Endothelial cell of umbilical vein (primary cell): ENCODE measurements around the gene CATSPER3. TPM values are rescaled to one million over a fixed set of nuclear protein-coding genes. Genes with fewer than 3 reads are reported as not detected.

Experiments
- BruUV-seq: library from RNA; stranded (reverse); fragments of 400-500 nt; replicated peaks from 2 replicates; lab custom pipeline; 2021; lab: Mats Ljungman, UMichigan
- CTCF ChIA-PET: fragments of 300-600, 350-600 bp; sonication (Branson Sonifier 250); formaldehyde crosslinking; loops from one replicate; lab custom pipeline; 2021; ENCODE audit warnings: antibody characterized with exemption, inconsistent platforms; lab: Charles Lee
- POLR2A ChIA-PET: fragments of 300-600, 350-600 bp; sonication (Branson Sonifier 250); formaldehyde crosslinking; loops from one replicate; lab custom pipeline; 2021; ENCODE audit warnings: antibody characterized with exemption, inconsistent platforms; lab: Charles Lee
- DNase-seq: peaks from one replicate; pipeline ENCODE4 v3.0.0-alpha.2; 2011; ENCODE audit warnings: low read depth, low spot score
- FAIRE-seq: peaks from 2 replicates; lab custom pipeline; 2011; peaks lifted over from hg19 to GRCh38; lab: Jason Lieb, UNC
- H2AFZ ChIP-seq: 2 replicates; pipeline ENCODE4 v1.6.0; 2012; ENCODE audit warnings: low read depth, low read length, control low read depth, inconsistent platforms
- H3K27ac ChIP-seq: 2 replicates; pipeline ENCODE4 v1.5.1; 2011; ENCODE audit warnings: low read depth, mild to moderate bottlenecking, control low read depth, low read length, moderate library complexity; ENCODE audit not compliant: insufficient read depth
- H3K27me3 ChIP-seq, 2 experiments: 2 replicates each; pipeline versions ENCODE4 v1.6.0 to v1.6.1; 2011; ENCODE audit warnings: low read length in 2 of 2, mixed read lengths in 1 of 2; ENCODE audit not compliant: control insufficient read depth in 2 of 2, insufficient read depth in 2 of 2
- H3K36me3 ChIP-seq, 2 experiments: 2 replicates in 1 of 2; 3 replicates in 1 of 2; pipeline ENCODE4 v1.5.1; 2011; ENCODE audit warnings: low read length in 2 of 2, mild to moderate bottlenecking in 1 of 2, moderate library complexity in 1 of 2; ENCODE audit not compliant: control insufficient read depth in 2 of 2, insufficient read depth in 2 of 2; ENCODE audit errors: extremely low read depth in 1 of 2
- H3K4me1 ChIP-seq: 3 replicates; pipeline ENCODE4 v1.5.1; 2011; ENCODE audit warnings: mild to moderate bottlenecking, low read length; ENCODE audit not compliant: control insufficient read depth, insufficient read depth; ENCODE audit errors: extremely low read depth
- H3K4me2 ChIP-seq: 2 replicates; pipeline ENCODE4 v1.6.1; 2011; ENCODE audit warnings: low read length, control low read depth, mixed read lengths; ENCODE audit not compliant: insufficient read depth
- H3K4me3 ChIP-seq, 3 experiments: fragments of 200-600 bp in 1 of 3; sonication (generic), shearing (Covaris generic) in 1 of 3; replicated peaks in 1 of 3; 2 replicates each; pipeline ENCODE4 v1.5.1; 2011 to 2016; ENCODE audit warnings: control low read depth in 3 of 3, low read length in 3 of 3, mild to moderate bottlenecking in 2 of 3, inconsistent platforms in 1 of 3, low read depth in 1 of 3, moderate library complexity in 1 of 3; ENCODE audit not compliant: insufficient read depth in 1 of 3
- H3K79me2 ChIP-seq: 2 replicates; pipeline ENCODE4 v1.6.0; 2012; ENCODE audit warnings: low read length, inconsistent platforms; ENCODE audit not compliant: control insufficient read depth, insufficient read depth
- H3K9ac ChIP-seq: replicated peaks from 2 replicates; pipeline ENCODE3; 2011; ENCODE audit warnings: low read length, control low read depth; ENCODE audit not compliant: insufficient read depth; ENCODE audit errors: extremely low read depth
- H3K9me1 ChIP-seq: replicated peaks from 3 replicates; pipeline ENCODE4 v1.6.0; 2011; ENCODE audit warnings: mild to moderate bottlenecking, low read length; ENCODE audit not compliant: control insufficient read depth, insufficient read depth; ENCODE audit errors: extremely low read depth
- H3K9me3 ChIP-seq: replicated peaks from 2 replicates; pipeline ENCODE4 v1.5.1; 2012; ENCODE audit warnings: low read length, inconsistent platforms; ENCODE audit not compliant: control insufficient read depth, insufficient read depth
- H4K20me1 ChIP-seq: replicated peaks from 2 replicates; pipeline ENCODE3; 2011; ENCODE audit warnings: mild to moderate bottlenecking, low read length; ENCODE audit not compliant: control insufficient read depth, insufficient read depth; ENCODE audit errors: extremely low read depth
- EZH2 ChIP-seq: IDR thresholded peaks from 2 replicates; pipeline ENCODE4 v1.6.1; 2012; ENCODE audit warnings: borderline replicate concordance, low read depth, mild to moderate bottlenecking, moderate library complexity, low read length, inconsistent platforms; ENCODE audit not compliant: severe bottlenecking
- FOS ChIP-seq: IDR thresholded peaks from 2 replicates; pipeline ENCODE4 v1.6.1; 2011; ENCODE audit warnings: mild to moderate bottlenecking, low read length, moderate library complexity, borderline replicate concordance; ENCODE audit not compliant: insufficient read depth
- MAX ChIP-seq: IDR thresholded peaks from 2 replicates; pipeline ENCODE4 v1.6.1; 2011; ENCODE audit not compliant: insufficient read depth, insufficient read length
- MYC ChIP-seq: IDR thresholded peaks from one replicate; pipeline ENCODE4 v1.6.1; 2011; ENCODE audit warnings: mild to moderate bottlenecking, low read depth, low read length
- POLR2A ChIP-seq: IDR thresholded peaks from 2 replicates; pipeline ENCODE4 v1.6.1; 2012; ENCODE audit warnings: low read depth, mild to moderate bottlenecking, control low read depth, low read length
- dilution Hi-C: fragments of 300-500 bp; cut with MboI; formaldehyde crosslinking; loops from one replicate; pipeline ENCODE4 v1.15.0; 2019; ENCODE audit warnings: low sequenced_read_pairs; ENCODE audit not compliant: extremely low pct_ligation_motif_present
- intact Hi-C: fragments of 100-400 bp; cut with micrococcal nuclease; formaldehyde crosslinking; loops from one replicate; pipeline ENCODE4 v1.10.0; 2022
- polyA plus RNA-seq, 4 experiments: library from polyadenylated mRNA; depleted of rRNA in 3 of 4; stranded (reverse) in 3 of 4; unstranded in 1 of 4; fragments of >200 nt; gene quantifications; 2 replicates each; pipeline versions ENCODE4 v1.2.1 to v1.2.3, GENCODE V29; 2011 to 2012; ENCODE audit warnings: missing spikeins in 1 of 4
- total RNA-seq: library from RNA; stranded (reverse); gene quantifications from 2 replicates; pipeline ENCODE4 v1.2.3, GENCODE V29; 2021
- TF ChIP-seq, protein P1 (sequence below), 2 donors: IDR thresholded peaks; 1 replicate in 1 of 2; 2 replicates in 1 of 2; pipeline ENCODE4 v1.5.1; 2011; ENCODE audit warnings: low read length in 2 of 2, mild to moderate bottlenecking in 2 of 2, moderate library complexity in 2 of 2, control low read depth in 1 of 2, inconsistent platforms in 1 of 2, low read depth in 1 of 2; ENCODE audit not compliant: insufficient read depth in 1 of 2; ENCODE audit errors: extremely low read depth in 1 of 2

Gene CATSPER3
- total and polyA plus RNA-seq, 2 donors (not counting 3 experiments of a cell fraction or from before 2014, with no cell fraction given), result 0.43 to 0.71 TPM

GRCh38 chr5:135015942-135016341 lies 48.2 kb downstream of the CATSPER3 start:
- Histone ChIP-seq H3K4me1 (no peaks in the 10 kb centered on the region), H3K79me2 (no peaks in the 10 kb centered on the region), H3K36me3 (no peaks in the 10 kb centered on the region), H3K27me3 (peaks cover 0 to 3% of the 10 kb centered on the region in 2 experiments), H2AFZ (no peak overlapping the region), H3K4me3 (no peak overlapping the region), H4K20me1 (no peaks in the 10 kb centered on the region), H3K27ac (no peak overlapping the region), H3K4me2 (no peak overlapping the region), H3K9me1 (no peaks in the 10 kb centered on the region), H3K9me3 (no peaks in the 10 kb centered on the region), H3K9ac (no peak overlapping the region)
- POLR2A ChIA-PET, result no interaction called here
- FAIRE-seq (no peak), DNase-seq (no peak)
- no TSS peak for BruUV-seq
- TF ChIP-seq, protein P1, sequence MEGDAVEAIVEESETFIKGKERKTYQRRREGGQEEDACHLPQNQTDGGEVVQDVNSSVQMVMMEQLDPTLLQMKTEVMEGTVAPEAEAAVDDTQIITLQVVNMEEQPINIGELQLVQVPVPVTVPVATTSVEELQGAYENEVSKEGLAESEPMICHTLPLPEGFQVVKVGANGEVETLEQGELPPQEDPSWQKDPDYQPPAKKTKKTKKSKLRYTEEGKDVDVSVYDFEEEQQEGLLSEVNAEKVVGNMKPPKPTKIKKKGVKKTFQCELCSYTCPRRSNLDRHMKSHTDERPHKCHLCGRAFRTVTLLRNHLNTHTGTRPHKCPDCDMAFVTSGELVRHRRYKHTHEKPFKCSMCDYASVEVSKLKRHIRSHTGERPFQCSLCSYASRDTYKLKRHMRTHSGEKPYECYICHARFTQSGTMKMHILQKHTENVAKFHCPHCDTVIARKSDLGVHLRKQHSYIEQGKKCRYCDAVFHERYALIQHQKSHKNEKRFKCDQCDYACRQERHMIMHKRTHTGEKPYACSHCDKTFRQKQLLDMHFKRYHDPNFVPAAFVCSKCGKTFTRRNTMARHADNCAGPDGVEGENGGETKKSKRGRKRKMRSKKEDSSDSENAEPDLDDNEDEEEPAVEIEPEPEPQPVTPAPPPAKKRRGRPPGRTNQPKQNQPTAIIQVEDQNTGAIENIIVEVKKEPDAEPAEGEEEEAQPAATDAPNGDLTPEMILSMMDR (IDR thresholded peaks at IDR 0.05; ENCODE audit: extremely low read depth in 1 of 2, insufficient read depth in 1 of 2, low read depth in 1 of 2, low read length in 2 of 2), result no peak
- TF ChIP-seq FOS (no peak), POLR2A (no peak), MAX (no peak)
- CTCF ChIA-PET, result interaction anchor here (1.2 kb wide), 1 partner anchor 8 kb away, joined by 6 read pairs; no protein-coding TSS in a partner anchor
- dilution Hi-C loops (no loop called here), intact Hi-C loops (no loop called here)

GRCh38 chr5:135016861-135017290 lies 49.2 kb downstream of the CATSPER3 start:
- no peak for FAIRE-seq
- POLR2A ChIA-PET, result no interaction called here

More at GRCh38 chr5:135016861-135017290, 49.2 kb downstream of the CATSPER3 start:
- H3K27me3 ChIP-seq, result peaks cover 4% of the 10 kb centered on the region in 2 experiments
- no peaks in the 10 kb centered on the region for H3K9me3 ChIP-seq
- no peaks in the 10 kb centered on the region for H3K9me1 ChIP-seq
- no peak overlapping the region for H3K4me3 ChIP-seq
- H2AFZ ChIP-seq, result no peak overlapping the region
- no peaks in the 10 kb centered on the region for H4K20me1 ChIP-seq
- H3K79me2 ChIP-seq, result no peaks in the 10 kb centered on the region
- CTCF ChIA-PET, result no interaction called here
- no peak for DNase-seq
- dilution Hi-C loops, result no loop called here
- no TSS peak for BruUV-seq
- H3K27ac ChIP-seq, result no peak overlapping the region
- H3K36me3 ChIP-seq, result no peaks in the 10 kb centered on the region
- no peaks in the 10 kb centered on the region for H3K4me1 ChIP-seq
- intact Hi-C loops, result no loop called here
- TF ChIP-seq MAX, result no peak
- TF ChIP-seq, protein P1 (IDR thresholded peaks at IDR 0.05; ENCODE audit: extremely low read depth in 1 of 2, insufficient read depth in 1 of 2, low read depth in 1 of 2, low read length in 2 of 2), result no peak
- TF ChIP-seq MYC, result no peak
- no peak for TF ChIP-seq EZH2
- H3K9ac ChIP-seq, result no peak overlapping the region
- H3K4me2 ChIP-seq, result no peak overlapping the region
